ENCODE data around the gene PIEZO1. TPM values are rescaled to one million over a fixed set of nuclear protein-coding genes. Genes with fewer than 3 reads are reported as not detected.

PIEZO1 gene
- total RNA-seq, 1 donor from 2014 or later, result 247 TPM

DNA sequence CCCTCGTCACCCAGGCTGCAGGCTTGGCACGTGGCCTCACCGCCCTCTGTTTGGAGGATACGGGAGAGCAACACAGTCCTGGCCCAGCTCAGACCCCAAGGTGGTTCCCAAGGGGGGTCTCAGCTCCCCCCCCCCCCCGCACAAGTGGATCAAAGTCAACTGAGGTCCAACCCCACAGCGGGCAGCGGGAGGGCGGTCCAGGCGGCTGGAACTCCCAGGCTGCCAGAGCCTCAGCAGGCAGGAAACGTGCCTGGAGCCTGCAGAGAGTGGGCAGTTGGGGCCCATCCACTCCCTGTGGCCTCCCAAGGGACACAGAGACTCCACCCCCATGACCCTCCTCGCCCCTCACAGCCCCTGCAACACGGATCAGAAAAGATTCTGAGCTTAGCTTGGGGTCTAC lies 36.7 kb downstream of the PIEZO1 start:
- peaks cover 5% of the 10 kb centered on the region for H3K36me3 ChIP-seq (ENCODE audit: insufficient read depth, low read length)
- FAIRE-seq (no peak), DNase-seq (ENCODE audit: low read depth) (no peak)
- no peak overlapping the region for H3K9ac ChIP-seq (ENCODE audit: low read length)
- H3K36me3 Mint-ChIP-seq (ENCODE audit: low read depth, unreplicated experiment), result peaks cover 2% of the 10 kb centered on the region
- H3K27ac ChIP-seq (ENCODE audit: low read depth, low read length), result no peak overlapping the region
- no peaks in the 10 kb centered on the region for H3K4me1 ChIP-seq (ENCODE audit: insufficient read depth, low read length)
- H3K79me2 ChIP-seq (ENCODE audit: insufficient read depth, low read length), result peaks cover 71% of the 10 kb centered on the region
- no peaks in the 10 kb centered on the region for H3K9me3 Mint-ChIP-seq (ENCODE audit: unreplicated experiment)
- no peak overlapping the region for H3K4me2 ChIP-seq (ENCODE audit: low read length)
- H3K27ac Mint-ChIP-seq (ENCODE audit: unreplicated experiment), result peak overlapping the region; percentile 26
- H3K4me3 Mint-ChIP-seq (ENCODE audit: unreplicated experiment), result no peak overlapping the region
- no peaks in the 10 kb centered on the region for H3K27me3 ChIP-seq (ENCODE audit: insufficient read depth, low read length)
- TF ChIP-seq, protein P1, sequence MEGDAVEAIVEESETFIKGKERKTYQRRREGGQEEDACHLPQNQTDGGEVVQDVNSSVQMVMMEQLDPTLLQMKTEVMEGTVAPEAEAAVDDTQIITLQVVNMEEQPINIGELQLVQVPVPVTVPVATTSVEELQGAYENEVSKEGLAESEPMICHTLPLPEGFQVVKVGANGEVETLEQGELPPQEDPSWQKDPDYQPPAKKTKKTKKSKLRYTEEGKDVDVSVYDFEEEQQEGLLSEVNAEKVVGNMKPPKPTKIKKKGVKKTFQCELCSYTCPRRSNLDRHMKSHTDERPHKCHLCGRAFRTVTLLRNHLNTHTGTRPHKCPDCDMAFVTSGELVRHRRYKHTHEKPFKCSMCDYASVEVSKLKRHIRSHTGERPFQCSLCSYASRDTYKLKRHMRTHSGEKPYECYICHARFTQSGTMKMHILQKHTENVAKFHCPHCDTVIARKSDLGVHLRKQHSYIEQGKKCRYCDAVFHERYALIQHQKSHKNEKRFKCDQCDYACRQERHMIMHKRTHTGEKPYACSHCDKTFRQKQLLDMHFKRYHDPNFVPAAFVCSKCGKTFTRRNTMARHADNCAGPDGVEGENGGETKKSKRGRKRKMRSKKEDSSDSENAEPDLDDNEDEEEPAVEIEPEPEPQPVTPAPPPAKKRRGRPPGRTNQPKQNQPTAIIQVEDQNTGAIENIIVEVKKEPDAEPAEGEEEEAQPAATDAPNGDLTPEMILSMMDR (IDR thresholded peaks at IDR 0.05; ENCODE audit: insufficient read depth, low read depth, low read length), result no peak
- no peak for TF ChIP-seq EZH2 (IDR thresholded peaks at IDR 0.05; ENCODE audit: insufficient read depth, low read length)
- no peaks in the 10 kb centered on the region for H3K4me1 Mint-ChIP-seq (ENCODE audit: low read depth, unreplicated experiment)
- H4K20me1 ChIP-seq (ENCODE audit: insufficient read depth, low read length), result peaks cover 78% of the 10 kb centered on the region
- no peak overlapping the region for H3K4me3 ChIP-seq (ENCODE audit: insufficient read depth, low read depth, low read length)
- no peak overlapping the region for H2AFZ ChIP-seq (ENCODE audit: low read depth, low read length)
- no peaks in the 10 kb centered on the region for H3K27me3 Mint-ChIP-seq (ENCODE audit: low read depth, unreplicated experiment)
- H3K9me3 ChIP-seq (ENCODE audit: insufficient read depth, low read depth, low read length), result no peaks in the 10 kb centered on the region

DNA sequence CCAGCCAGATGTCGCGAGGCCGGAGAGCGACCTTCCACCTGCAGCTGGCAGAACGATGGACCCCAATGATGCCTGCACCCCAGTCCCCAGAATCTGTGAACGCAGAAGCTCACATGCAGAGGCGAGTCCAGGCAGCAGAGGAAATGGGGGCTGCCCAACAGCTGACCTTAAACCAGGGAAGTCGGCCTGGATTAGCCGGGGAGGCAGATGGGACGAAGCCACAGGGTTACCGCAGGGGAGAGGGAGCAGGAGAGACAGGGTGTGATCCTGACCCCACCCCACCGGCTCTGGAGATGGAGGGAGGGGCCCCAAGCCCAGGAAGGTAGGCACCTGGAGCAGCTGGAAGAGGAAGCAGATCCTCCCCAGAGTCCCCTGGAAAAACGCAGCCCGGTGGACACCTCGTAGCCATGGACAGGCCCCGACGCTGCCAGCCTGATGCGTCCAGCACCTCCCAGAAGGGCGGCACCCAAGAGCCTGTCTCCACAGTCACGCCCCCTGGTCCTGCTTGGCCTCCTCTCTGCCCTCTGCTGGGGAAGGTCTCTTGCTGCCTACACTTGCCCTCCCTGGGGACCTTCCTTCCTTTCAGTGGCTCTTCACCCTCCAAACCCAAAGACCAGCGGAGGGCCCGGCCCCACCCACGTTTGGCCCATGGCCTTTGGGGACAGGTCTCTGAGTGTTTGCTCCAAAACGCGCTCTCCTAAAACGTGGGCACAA lies 37.3 kb downstream of the PIEZO1 start:
- Mint-ChIP-seq H3K4me3 (ENCODE audit: unreplicated experiment) (no peak overlapping the region), H3K4me1 (ENCODE audit: low read depth, unreplicated experiment) (no peaks in the 10 kb centered on the region)

More for the DNA sequence above, 37.3 kb downstream of the PIEZO1 start:
- Histone ChIP-seq H3K9me3 (ENCODE audit: insufficient read depth, low read depth, low read length) (no peaks in the 10 kb centered on the region), H2AFZ (ENCODE audit: low read depth, low read length) (no peak overlapping the region), H4K20me1 (ENCODE audit: insufficient read depth, low read length) (peaks cover 81% of the 10 kb centered on the region), H3K79me2 (ENCODE audit: insufficient read depth, low read length) (peaks cover 74% of the 10 kb centered on the region), H3K9ac (ENCODE audit: low read length) (no peak overlapping the region), H3K27ac (ENCODE audit: low read depth, low read length) (no peak overlapping the region), H3K4me2 (ENCODE audit: low read length) (no peak overlapping the region), H3K36me3 (ENCODE audit: insufficient read depth, low read length) (peaks cover 5% of the 10 kb centered on the region), H3K4me3 (ENCODE audit: insufficient read depth, low read depth, low read length) (no peak overlapping the region), H3K27me3 (ENCODE audit: insufficient read depth, low read length) (no peaks in the 10 kb centered on the region), H3K4me1 (ENCODE audit: insufficient read depth, low read length) (no peaks in the 10 kb centered on the region)
- Mint-ChIP-seq H3K36me3 (ENCODE audit: low read depth, unreplicated experiment) (peaks cover 2% of the 10 kb centered on the region), H3K27me3 (ENCODE audit: low read depth, unreplicated experiment) (no peaks in the 10 kb centered on the region), H3K9me3 (ENCODE audit: unreplicated experiment) (no peaks in the 10 kb centered on the region), H3K27ac (ENCODE audit: unreplicated experiment) (peak overlapping the region; percentile 26)
- DNase-seq (ENCODE audit: low read depth), result no peak
- FAIRE-seq, result no peak
- TF ChIP-seq EZH2 (IDR thresholded peaks at IDR 0.05; ENCODE audit: insufficient read depth, low read length), result no peak
- TF ChIP-seq, protein P1 (IDR thresholded peaks at IDR 0.05; ENCODE audit: insufficient read depth, low read depth, low read length), result no peak

Measured in astrocyte (in vitro differentiated cells and primary cell).